DOHH2 (cell line): ENCODE data around the gene KDM5B.

ENCODE experiments used
- H3F3A ChIP-seq: fragments of 200-600 bp; sonication (generic), shearing (Covaris generic); 2 replicates; pipeline ENCODE4 v1.6.0; 2016; ENCODE audit warnings: antibody characterized with exemption, mild to moderate bottlenecking; ENCODE audit not compliant: control insufficient read depth, insufficient read depth
- H3K27ac ChIP-seq: fragments of 200-600 bp; sonication (generic); 2 replicates; pipeline ENCODE4 v1.5.1; 2014; ENCODE audit warnings: low read depth, mild to moderate bottlenecking, low read length, moderate library complexity
- H3K27me3 ChIP-seq: fragments of 200-600 bp; sonication (generic); 2 replicates; pipeline ENCODE4 v1.6.1; 2014; ENCODE audit warnings: mild to moderate bottlenecking, low read length, mixed read lengths; ENCODE audit not compliant: control insufficient read depth
- H3K36me3 ChIP-seq: fragments of 200-600 bp; sonication (generic); 2 replicates; pipeline ENCODE4 v1.6.1; 2014; ENCODE audit warnings: mild to moderate bottlenecking, low read length, moderate library complexity, mixed read lengths; ENCODE audit not compliant: control insufficient read depth
- H3K4me1 ChIP-seq: fragments of 200-600 bp; sonication (generic); 2 replicates; pipeline ENCODE4 v1.6.1; 2014; ENCODE audit warnings: mild to moderate bottlenecking, low read length, mixed read lengths; ENCODE audit not compliant: control insufficient read depth
- H3K4me2 ChIP-seq: fragments of 200-600 bp; sonication (generic); 2 replicates; pipeline ENCODE4 v1.6.0; 2014; ENCODE audit warnings: mild to moderate bottlenecking, low read length, moderate library complexity
- H3K4me3 ChIP-seq: fragments of 200-600 bp; sonication (generic); 2 replicates; pipeline ENCODE4 v1.5.1; 2014; ENCODE audit warnings: mild to moderate bottlenecking, low read length, mixed read lengths
- H3K79me2 ChIP-seq: fragments of 200-600 bp; sonication (generic); 2 replicates; pipeline ENCODE4 v1.6.1; 2014; ENCODE audit warnings: mild to moderate bottlenecking, low read length, mixed read lengths; ENCODE audit not compliant: control insufficient read depth
- H3K9me2 ChIP-seq: fragments of 200-600 bp; sonication (generic); replicated peaks from 2 replicates; pipeline ENCODE4 v1.6.1; 2014; ENCODE audit warnings: mild to moderate bottlenecking, low read length, mixed read lengths; ENCODE audit not compliant: control insufficient read depth
- H3K9me3 ChIP-seq: fragments of 200-600 bp; sonication (generic); 2 replicates; pipeline ENCODE4 v1.6.1; 2014; ENCODE audit warnings: antibody characterized with exemption, low read length, mixed read lengths; ENCODE audit not compliant: control insufficient read depth, insufficient read depth
- H4K20me1 ChIP-seq: fragments of 200-600 bp; sonication (generic); 2 replicates; pipeline ENCODE4 v1.6.0; 2014; ENCODE audit warnings: low read depth, mild to moderate bottlenecking, antibody characterized with exemption, low read length, moderate library complexity; ENCODE audit not compliant: control insufficient read depth, insufficient read depth
- EZH2phosphoT487 ChIP-seq: fragments of 200-600 bp; sonication (generic); IDR thresholded peaks from 2 replicates; pipeline ENCODE4 v1.6.1; 2017; ENCODE audit warnings: borderline replicate concordance, mild to moderate bottlenecking, antibody characterized with exemption, low read length, moderate library complexity, mixed read lengths
- TF ChIP-seq, protein P1 (sequence below): fragments of 200-600 bp; sonication (generic); IDR thresholded peaks from one replicate; pipeline ENCODE4 v1.5.1; 2014; ENCODE audit warnings: antibody characterized with exemption, mild to moderate bottlenecking, low read depth, low read length; ENCODE audit not compliant: poor library complexity, severe bottlenecking

The KDM5B gene

DNA sequence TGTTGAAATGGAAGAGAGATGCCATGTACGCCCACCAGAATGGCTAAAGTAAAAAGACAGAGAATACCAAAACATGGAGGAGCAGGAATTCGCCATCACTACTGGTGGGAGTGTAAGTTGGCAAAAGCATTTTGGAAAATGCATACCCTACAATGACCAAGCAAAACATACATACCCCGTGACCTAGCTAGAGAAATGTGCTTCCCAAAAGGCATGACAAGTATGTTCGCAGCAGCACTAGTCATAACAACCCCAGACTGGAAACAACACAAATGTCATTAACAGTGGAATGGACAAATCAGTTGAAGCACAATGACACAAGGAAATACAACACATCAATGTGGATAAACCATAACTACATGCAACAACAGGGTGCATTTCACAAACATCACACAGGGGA lies 125.2 kb downstream of the KDM5B start:
- Histone ChIP-seq H3K36me3 (no peaks in the 10 kb centered on the region), H3K4me2 (no peak overlapping the region), H4K20me1 (no peaks in the 10 kb centered on the region), H3K4me1 (no peaks in the 10 kb centered on the region), H3K9me2 (no peaks in the 10 kb centered on the region), H3K27me3 (no peaks in the 10 kb centered on the region), H3K79me2 (no peaks in the 10 kb centered on the region), H3F3A (no peaks in the 10 kb centered on the region), H3K27ac (no peak overlapping the region), H3K9me3 (no peaks in the 10 kb centered on the region), H3K4me3 (no peak overlapping the region)
- TF ChIP-seq EZH2phosphoT487: no peak
- TF ChIP-seq, protein P1, sequence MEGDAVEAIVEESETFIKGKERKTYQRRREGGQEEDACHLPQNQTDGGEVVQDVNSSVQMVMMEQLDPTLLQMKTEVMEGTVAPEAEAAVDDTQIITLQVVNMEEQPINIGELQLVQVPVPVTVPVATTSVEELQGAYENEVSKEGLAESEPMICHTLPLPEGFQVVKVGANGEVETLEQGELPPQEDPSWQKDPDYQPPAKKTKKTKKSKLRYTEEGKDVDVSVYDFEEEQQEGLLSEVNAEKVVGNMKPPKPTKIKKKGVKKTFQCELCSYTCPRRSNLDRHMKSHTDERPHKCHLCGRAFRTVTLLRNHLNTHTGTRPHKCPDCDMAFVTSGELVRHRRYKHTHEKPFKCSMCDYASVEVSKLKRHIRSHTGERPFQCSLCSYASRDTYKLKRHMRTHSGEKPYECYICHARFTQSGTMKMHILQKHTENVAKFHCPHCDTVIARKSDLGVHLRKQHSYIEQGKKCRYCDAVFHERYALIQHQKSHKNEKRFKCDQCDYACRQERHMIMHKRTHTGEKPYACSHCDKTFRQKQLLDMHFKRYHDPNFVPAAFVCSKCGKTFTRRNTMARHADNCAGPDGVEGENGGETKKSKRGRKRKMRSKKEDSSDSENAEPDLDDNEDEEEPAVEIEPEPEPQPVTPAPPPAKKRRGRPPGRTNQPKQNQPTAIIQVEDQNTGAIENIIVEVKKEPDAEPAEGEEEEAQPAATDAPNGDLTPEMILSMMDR: no peak

GRCh38 chr1:202682477-202682876 lies 125.7 kb downstream of the KDM5B start:
- H3K4me3 ChIP-seq: no peak overlapping the region
- H3K4me2 ChIP-seq: no peak overlapping the region
- H3K36me3 ChIP-seq: no peaks in the 10 kb centered on the region
- H3K27ac ChIP-seq: no peak overlapping the region
- H3F3A ChIP-seq: no peaks in the 10 kb centered on the region
- no peaks in the 10 kb centered on the region for H3K9me2 ChIP-seq
- H3K4me1 ChIP-seq: no peaks in the 10 kb centered on the region
- H3K9me3 ChIP-seq: no peaks in the 10 kb centered on the region
- no peaks in the 10 kb centered on the region for H3K27me3 ChIP-seq
- no peaks in the 10 kb centered on the region for H4K20me1 ChIP-seq
- no peaks in the 10 kb centered on the region for H3K79me2 ChIP-seq
- TF ChIP-seq, protein P1: no peak
- TF ChIP-seq EZH2phosphoT487: no peak

- no peaks in the 10 kb centered on the region for H3K36me3 ChIP-seq
- no peaks in the 10 kb centered on the region for H3F3A ChIP-seq
- no peaks in the 10 kb centered on the region for H3K9me3 ChIP-seq
These were observed 126.3 kb downstream of the KDM5B start for GRCh38 chr1:202681736-202682420.

More at GRCh38 chr1:202681736-202682420, 126.3 kb downstream of the KDM5B start:
- no peaks in the 10 kb centered on the region for H3K9me2 ChIP-seq
- no peaks in the 10 kb centered on the region for H3K27me3 ChIP-seq
- H4K20me1 ChIP-seq: no peaks in the 10 kb centered on the region
- TF ChIP-seq, protein P1: no peak
- no peak for TF ChIP-seq EZH2phosphoT487
- H3K4me2 ChIP-seq: no peak overlapping the region
- no peaks in the 10 kb centered on the region for H3K4me1 ChIP-seq
- H3K79me2 ChIP-seq: no peaks in the 10 kb centered on the region
- no peak overlapping the region for H3K4me3 ChIP-seq
- no peak overlapping the region for H3K27ac ChIP-seq
